Sigmoid colon (tissue), 7 donors: ENCODE measurements around the gene MAP3K2. TPM values are rescaled to one million over a fixed set of nuclear protein-coding genes. Genes with fewer than 3 reads are reported as not detected.

Source experiments
- DNase-seq: peaks from one replicate; pipeline ENCODE4 v3.0.0-alpha.2; 2019
- H3K27ac ChIP-seq, 4 donors: fragments of 200-600 bp; sonication (generic); one replicate each; pipeline ENCODE4 v1.5.1; 2016 to 2019; ENCODE audit warnings: mild to moderate bottlenecking in 1 of 4
- H3K27me3 ChIP-seq, 3 donors: fragments of 200-600 bp; sonication (generic); one replicate each; pipeline ENCODE4 v1.5.1; 2019; ENCODE audit warnings: mild to moderate bottlenecking in 1 of 3
- H3K36me3 ChIP-seq, 4 donors: fragments of 200-600 bp; sonication (generic); one replicate each; pipeline ENCODE4 v1.5.1; 2016 to 2019
- H3K4me1 ChIP-seq, 4 donors: fragments of 200-600 bp; sonication (generic); one replicate each; pipeline ENCODE4 v1.5.1; 2017 to 2019
- H3K4me3 ChIP-seq, 4 donors: fragments of 200-600 bp; sonication (generic); one replicate each; pipeline ENCODE4 v1.5.1; 2017 to 2019; ENCODE audit warnings: mild to moderate bottlenecking in 2 of 4, moderate library complexity in 1 of 4
- H3K9me3 ChIP-seq, 4 donors: fragments of 200-600 bp in 3 of 4; sonication (generic) in 3 of 4; one replicate each; pipeline versions ENCODE4 v1.5.1 to v1.6.1; 2013 to 2019
- EP300 ChIP-seq, 4 donors: sonication (generic); formaldehyde crosslinking; IDR thresholded peaks; one replicate each; pipeline ENCODE4 v1.6.1; 2017; ENCODE audit warnings: antibody characterized with exemption in 4 of 4
- POLR2A ChIP-seq, 2 donors: fragments of 450-650 bp; IDR thresholded peaks; one replicate each; pipeline ENCODE4 v1.6.1; 2016; ENCODE audit warnings: antibody characterized with exemption in 2 of 2, mild to moderate bottlenecking in 2 of 2, moderate library complexity in 2 of 2
- POLR2AphosphoS5 ChIP-seq, 4 donors: sonication (generic); formaldehyde crosslinking; IDR thresholded peaks; one replicate each; pipeline ENCODE4 v1.6.1; 2017; ENCODE audit warnings: antibody characterized with exemption in 4 of 4
- WGBS, 2 donors: extraction: QIAGEN DNeasy Blood & Tissue Kit; methylation state at CpG; one replicate each; pipeline ENCODE4 v1.1.7; 2013; 5-methylcytosine and 5-hydroxymethylcytosine counted together
- intact Hi-C: fragments of 100-400 bp; cut with DNase I; formaldehyde crosslinking; loops from one replicate; pipeline ENCODE4 v1.15.1; 2023
- polyA plus RNA-seq, 3 donors: library from polyadenylated mRNA; stranded (reverse); fragments of 200-250 nt; gene quantifications; one replicate each; pipeline ENCODE4 v1.2.3, GENCODE V29; 2013
- total RNA-seq, 4 donors: library from RNA; depleted of rRNA; stranded (reverse); fragments of >200 nt; gene quantifications; one replicate each; pipeline ENCODE4 v1.1.0, GENCODE V29; 2016
- TF ChIP-seq, protein P1 (sequence below), 4 experiments: fragments of 450-650 bp in 3 of 4; fragments of 200-600 bp in 1 of 4; IDR thresholded peaks; one replicate each; pipeline ENCODE4 v1.5.1; 2016 to 2019; ENCODE audit warnings: antibody characterized with exemption in 4 of 4, mild to moderate bottlenecking in 3 of 4, moderate library complexity in 2 of 4
- donor health status: healthy with polysubstance abuse.
- donor health status: Bipolar disorder and iron deficiency.
- donor health status: healthy.

MAP3K2 gene
- total and polyA plus RNA-seq, 7 donors = 9.0 to 52.2 (median 39.9) TPM

DNA sequence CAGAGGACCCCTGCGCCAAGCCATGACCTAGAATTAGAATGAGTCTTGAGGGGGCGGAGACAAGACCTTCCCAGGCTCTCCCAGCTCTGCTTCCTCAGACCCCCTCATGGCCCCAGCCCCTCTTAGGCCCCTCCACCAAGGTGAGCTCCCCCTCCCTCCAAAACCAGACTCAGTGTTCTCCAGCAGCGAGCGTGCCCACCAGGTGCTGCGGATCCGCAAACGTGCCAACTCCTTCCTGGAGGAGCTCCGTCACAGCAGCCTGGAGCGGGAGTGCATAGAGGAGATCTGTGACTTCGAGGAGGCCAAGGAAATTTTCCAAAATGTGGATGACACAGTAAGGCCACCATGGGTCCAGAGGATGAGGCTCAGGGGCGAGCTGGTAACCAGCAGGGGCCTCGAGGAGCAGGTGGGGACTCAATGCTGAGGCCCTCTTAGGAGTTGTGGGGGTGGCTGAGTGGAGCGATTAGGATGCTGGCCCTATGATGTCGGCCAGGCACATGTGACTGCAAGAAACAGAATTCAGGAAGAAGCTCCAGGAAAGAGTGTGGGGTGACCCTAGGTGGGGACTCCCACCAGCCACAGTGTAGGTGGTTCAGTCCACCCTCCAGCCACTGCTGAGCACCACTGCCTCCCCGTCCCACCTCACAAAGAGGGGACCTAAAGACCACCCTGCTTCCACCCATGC is 33.5 kb upstream of the MAP3K2 start:
- Histone ChIP-seq H3K4me1 (peaks cover 0 to 22% (median 19%) of the 10 kb centered on the region in 4 donors), H3K36me3 (no peaks in the 10 kb centered on the region), H3K27me3 (peaks cover 26 to 84% (median 63%) of the 10 kb centered on the region in 3 donors), H3K4me3 (no peak overlapping the region), H3K9me3 (no peaks in the 10 kb centered on the region), H3K27ac (no peak overlapping the region)
- peak; percentile 26 for DNase-seq
- TF ChIP-seq, protein P1, sequence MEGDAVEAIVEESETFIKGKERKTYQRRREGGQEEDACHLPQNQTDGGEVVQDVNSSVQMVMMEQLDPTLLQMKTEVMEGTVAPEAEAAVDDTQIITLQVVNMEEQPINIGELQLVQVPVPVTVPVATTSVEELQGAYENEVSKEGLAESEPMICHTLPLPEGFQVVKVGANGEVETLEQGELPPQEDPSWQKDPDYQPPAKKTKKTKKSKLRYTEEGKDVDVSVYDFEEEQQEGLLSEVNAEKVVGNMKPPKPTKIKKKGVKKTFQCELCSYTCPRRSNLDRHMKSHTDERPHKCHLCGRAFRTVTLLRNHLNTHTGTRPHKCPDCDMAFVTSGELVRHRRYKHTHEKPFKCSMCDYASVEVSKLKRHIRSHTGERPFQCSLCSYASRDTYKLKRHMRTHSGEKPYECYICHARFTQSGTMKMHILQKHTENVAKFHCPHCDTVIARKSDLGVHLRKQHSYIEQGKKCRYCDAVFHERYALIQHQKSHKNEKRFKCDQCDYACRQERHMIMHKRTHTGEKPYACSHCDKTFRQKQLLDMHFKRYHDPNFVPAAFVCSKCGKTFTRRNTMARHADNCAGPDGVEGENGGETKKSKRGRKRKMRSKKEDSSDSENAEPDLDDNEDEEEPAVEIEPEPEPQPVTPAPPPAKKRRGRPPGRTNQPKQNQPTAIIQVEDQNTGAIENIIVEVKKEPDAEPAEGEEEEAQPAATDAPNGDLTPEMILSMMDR (IDR thresholded peaks at IDR 0.05) = no peak
- TF ChIP-seq POLR2A (IDR thresholded peaks at IDR 0.05) (no peak), EP300 (IDR thresholded peaks at IDR 0.05) (no peak), POLR2AphosphoS5 (IDR thresholded peaks at IDR 0.05) (no peak)
- WGBS, 2 donors = 91 to 92% methylated on average over 15 of the region's 15 CpGs
- intact Hi-C loops = no loop called here

DNA sequence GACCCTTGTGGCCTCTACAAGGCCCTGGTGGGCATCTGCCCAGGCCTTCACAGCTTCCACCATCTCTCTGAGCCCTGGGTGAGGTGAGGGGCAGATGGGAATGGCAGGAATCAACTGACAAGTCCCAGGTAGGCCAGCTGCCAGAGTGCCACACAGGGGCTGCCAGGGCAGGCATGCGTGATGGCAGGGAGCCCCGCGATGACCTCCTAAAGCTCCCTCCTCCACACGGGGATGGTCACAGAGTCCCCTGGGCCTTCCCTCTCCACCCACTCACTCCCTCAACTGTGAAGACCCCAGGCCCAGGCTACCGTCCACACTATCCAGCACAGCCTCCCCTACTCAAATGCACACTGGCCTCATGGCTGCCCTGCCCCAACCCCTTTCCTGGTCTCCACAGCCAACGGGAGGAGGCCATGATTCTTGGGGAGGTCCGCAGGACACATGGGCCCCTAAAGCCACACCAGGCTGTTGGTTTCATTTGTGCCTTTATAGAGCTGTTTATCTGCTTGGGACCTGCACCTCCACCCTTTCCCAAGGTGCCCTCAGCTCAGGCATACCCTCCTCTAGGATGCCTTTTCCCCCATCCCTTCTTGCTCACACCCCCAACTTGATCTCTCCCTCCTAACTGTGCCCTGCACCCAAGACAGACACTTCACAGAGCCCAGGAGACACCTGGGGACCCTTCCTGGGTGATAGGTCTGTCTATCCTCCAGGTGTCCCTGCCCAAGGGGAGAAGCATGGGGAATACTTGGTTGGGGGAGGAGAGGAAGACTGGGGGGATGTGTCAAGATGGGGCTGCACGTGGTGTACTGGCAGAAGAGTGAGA is 32.5 kb upstream of the MAP3K2 start:
- no peak overlapping the region for H3K27ac ChIP-seq
- peaks cover 26 to 94% (median 71%) of the 10 kb centered on the region in 3 donors for H3K27me3 ChIP-seq
- WGBS, 2 donors = 75 to 83% methylated on average over 8 of the region's 8 CpGs
- intact Hi-C loops = no loop called here
- peak; percentile 26 for DNase-seq
- no peak overlapping the region for H3K4me3 ChIP-seq
- no peaks in the 10 kb centered on the region for H3K36me3 ChIP-seq
- TF ChIP-seq, protein P1 (IDR thresholded peaks at IDR 0.05) = no peak
- TF ChIP-seq POLR2AphosphoS5 (IDR thresholded peaks at IDR 0.05) (no peak), POLR2A (IDR thresholded peaks at IDR 0.05) (no peak)
- no peaks in the 10 kb centered on the region for H3K9me3 ChIP-seq
- peaks cover 0 to 30% (median 26%) of the 10 kb centered on the region in 4 donors for H3K4me1 ChIP-seq

DNA sequence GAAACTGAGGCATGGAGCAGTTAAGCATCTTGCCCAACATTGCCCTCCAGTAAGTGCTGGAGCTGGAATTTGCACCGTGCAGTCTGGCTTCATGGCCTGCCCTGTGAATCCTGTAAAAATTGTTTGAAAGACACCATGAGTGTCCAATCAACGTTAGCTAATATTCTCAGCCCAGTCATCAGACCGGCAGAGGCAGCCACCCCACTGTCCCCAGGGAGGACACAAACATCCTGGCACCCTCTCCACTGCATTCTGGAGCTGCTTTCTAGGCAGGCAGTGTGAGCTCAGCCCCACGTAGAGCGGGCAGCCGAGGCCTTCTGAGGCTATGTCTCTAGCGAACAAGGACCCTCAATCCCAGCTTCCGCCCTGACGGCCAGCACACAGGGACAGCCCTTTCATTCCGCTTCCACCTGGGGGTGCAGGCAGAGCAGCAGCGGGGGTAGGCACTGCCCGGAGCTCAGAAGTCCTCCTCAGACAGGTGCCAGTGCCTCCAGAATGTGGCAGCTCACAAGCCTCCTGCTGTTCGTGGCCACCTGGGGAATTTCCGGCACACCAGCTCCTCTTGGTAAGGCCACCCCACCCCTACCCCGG is 31.8 kb upstream of the MAP3K2 start:
- TF ChIP-seq EP300 (IDR thresholded peaks at IDR 0.05) (no peak), POLR2AphosphoS5 (IDR thresholded peaks at IDR 0.05) (no peak), POLR2A (IDR thresholded peaks at IDR 0.05) (no peak)
- TF ChIP-seq, protein P1 (IDR thresholded peaks at IDR 0.05) = no peak
- H3K4me1 ChIP-seq = peaks cover 0 to 30% (median 26%) of the 10 kb centered on the region in 4 donors
- 87 to 88% methylated on average over 15 of the region's 15 CpGs for WGBS, 2 donors
- intact Hi-C loops = no loop called here
- H3K36me3 ChIP-seq = no peaks in the 10 kb centered on the region
- H3K4me3 ChIP-seq = no peak overlapping the region
- no peaks in the 10 kb centered on the region for H3K9me3 ChIP-seq
- H3K27me3 ChIP-seq = peaks cover 26 to 90% (median 71%) of the 10 kb centered on the region in 3 donors
- no peak overlapping the region for H3K27ac ChIP-seq
- no peak for DNase-seq

DNA sequence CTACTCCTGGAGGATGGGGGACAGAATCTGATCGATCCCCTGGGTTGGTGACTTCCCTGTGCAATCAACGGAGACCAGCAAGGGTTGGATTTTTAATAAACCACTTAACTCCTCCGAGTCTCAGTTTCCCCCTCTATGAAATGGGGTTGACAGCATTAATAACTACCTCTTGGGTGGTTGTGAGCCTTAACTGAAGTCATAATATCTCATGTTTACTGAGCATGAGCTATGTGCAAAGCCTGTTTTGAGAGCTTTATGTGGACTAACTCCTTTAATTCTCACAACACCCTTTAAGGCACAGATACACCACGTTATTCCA is 31.3 kb upstream of the MAP3K2 start:
- WGBS, 2 donors = 90 to 92% methylated on average over 4 of the region's 4 CpGs
- Histone ChIP-seq H3K4me3 (no peak overlapping the region), H3K36me3 (no peaks in the 10 kb centered on the region), H3K27me3 (peaks cover 26 to 85% (median 71%) of the 10 kb centered on the region in 3 donors), H3K4me1 (peaks cover 0 to 30% (median 26%) of the 10 kb centered on the region in 4 donors), H3K27ac (no peak overlapping the region), H3K9me3 (no peaks in the 10 kb centered on the region)
- intact Hi-C loops = no loop called here
- TF ChIP-seq EP300 (IDR thresholded peaks at IDR 0.05) (no peak), POLR2AphosphoS5 (IDR thresholded peaks at IDR 0.05) (no peak)
- TF ChIP-seq, protein P1 (IDR thresholded peaks at IDR 0.05) = no peak
- no peak for DNase-seq
